ENCODE measurements around the gene GNB1L.

DNA sequence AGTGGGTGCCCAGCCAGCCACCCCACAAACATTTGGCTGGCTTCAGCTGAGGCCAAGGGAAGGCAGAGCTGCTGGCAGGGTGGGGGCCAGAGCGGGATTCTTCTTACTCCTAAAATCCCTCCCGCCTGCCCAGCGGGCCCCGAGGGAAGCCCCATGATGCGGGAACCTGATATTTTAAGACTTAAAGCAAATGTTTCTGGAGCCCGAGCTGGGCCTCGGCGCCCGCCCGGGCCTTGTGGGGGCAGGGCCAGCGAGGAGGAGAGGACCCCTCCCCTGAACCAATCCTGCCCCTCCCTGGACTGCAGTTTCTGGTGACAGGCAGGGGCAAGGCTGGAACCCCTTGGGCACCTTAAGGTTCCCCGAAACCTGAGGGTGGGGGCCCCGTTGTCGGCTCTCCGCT lies 114.1 kb downstream of the GNB1L start:
- TF ChIP-seq, protein P1, sequence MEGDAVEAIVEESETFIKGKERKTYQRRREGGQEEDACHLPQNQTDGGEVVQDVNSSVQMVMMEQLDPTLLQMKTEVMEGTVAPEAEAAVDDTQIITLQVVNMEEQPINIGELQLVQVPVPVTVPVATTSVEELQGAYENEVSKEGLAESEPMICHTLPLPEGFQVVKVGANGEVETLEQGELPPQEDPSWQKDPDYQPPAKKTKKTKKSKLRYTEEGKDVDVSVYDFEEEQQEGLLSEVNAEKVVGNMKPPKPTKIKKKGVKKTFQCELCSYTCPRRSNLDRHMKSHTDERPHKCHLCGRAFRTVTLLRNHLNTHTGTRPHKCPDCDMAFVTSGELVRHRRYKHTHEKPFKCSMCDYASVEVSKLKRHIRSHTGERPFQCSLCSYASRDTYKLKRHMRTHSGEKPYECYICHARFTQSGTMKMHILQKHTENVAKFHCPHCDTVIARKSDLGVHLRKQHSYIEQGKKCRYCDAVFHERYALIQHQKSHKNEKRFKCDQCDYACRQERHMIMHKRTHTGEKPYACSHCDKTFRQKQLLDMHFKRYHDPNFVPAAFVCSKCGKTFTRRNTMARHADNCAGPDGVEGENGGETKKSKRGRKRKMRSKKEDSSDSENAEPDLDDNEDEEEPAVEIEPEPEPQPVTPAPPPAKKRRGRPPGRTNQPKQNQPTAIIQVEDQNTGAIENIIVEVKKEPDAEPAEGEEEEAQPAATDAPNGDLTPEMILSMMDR (conservative IDR thresholded peaks at IDR 0.05) = no peak
- TF ChIP-seq EZH2 (IDR thresholded peaks at IDR 0.05; ENCODE audit: low read depth) = no peak
